Esophagus muscularis mucosa (tissue), 4 donors: ENCODE measurements around the gene ACER3.
A peak's percentile ranks its signal among the peaks of the same experiment; 100 is the strongest.

ENCODE experiments used
- EP300 ChIP-seq: sonication (generic); formaldehyde crosslinking; IDR thresholded peaks from one replicate; pipeline ENCODE4 v1.6.1; 2017; ENCODE audit warnings: antibody characterized with exemption
- POLR2AphosphoS5 ChIP-seq, 2 donors: sonication (generic); formaldehyde crosslinking; IDR thresholded peaks; one replicate each; pipeline ENCODE4 v1.6.1; 2017; ENCODE audit warnings: antibody characterized with exemption in 2 of 2
- TF ChIP-seq, protein P1 (sequence below), 3 experiments: fragments of 200-600 bp in 2 of 3; fragments of 450-650 bp in 1 of 3; sonication (generic) in 2 of 3; IDR thresholded peaks; one replicate each; pipeline ENCODE4 v1.5.1; 2017 to 2019; ENCODE audit warnings: antibody characterized with exemption in 3 of 3, mild to moderate bottlenecking in 2 of 3, moderate library complexity in 1 of 3

DNA sequence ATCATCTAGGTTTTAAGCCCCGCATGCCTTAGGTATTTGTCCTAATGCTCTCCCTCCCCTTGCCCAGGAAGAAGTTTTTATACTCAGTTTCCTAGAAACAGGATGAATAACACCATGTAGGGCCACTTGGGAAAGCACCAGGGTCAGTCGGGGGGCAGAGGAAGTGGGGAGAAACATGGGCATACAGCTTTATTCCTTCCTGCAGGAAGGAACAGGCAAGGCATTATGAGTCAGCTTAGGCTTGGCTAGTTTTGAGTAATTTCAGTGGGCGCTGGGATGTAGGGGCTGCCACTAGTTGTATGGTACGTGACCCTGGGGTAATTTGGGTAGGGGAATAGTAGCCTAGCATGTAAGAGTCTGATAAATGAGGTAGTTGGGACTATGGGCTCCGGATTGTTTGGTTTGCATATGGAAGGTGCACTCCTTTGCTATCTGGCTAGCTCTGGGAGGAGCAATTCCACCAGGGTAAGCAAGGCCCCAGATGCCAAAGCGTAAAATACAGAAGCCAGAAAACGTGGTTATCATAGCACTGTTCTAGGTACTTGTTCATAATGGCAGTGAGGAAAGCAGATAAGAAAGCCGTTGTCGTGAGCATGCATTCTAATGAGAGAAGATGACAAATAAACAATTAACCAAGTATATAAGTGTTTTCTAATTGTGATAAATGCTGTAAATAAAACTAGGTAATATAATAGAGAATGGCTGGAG is 24.8 kb downstream of the ACER3 start:
- TF ChIP-seq POLR2AphosphoS5 (IDR thresholded peaks at IDR 0.05) = peak in 1 of 2 donors; percentile 13
- TF ChIP-seq, protein P1, sequence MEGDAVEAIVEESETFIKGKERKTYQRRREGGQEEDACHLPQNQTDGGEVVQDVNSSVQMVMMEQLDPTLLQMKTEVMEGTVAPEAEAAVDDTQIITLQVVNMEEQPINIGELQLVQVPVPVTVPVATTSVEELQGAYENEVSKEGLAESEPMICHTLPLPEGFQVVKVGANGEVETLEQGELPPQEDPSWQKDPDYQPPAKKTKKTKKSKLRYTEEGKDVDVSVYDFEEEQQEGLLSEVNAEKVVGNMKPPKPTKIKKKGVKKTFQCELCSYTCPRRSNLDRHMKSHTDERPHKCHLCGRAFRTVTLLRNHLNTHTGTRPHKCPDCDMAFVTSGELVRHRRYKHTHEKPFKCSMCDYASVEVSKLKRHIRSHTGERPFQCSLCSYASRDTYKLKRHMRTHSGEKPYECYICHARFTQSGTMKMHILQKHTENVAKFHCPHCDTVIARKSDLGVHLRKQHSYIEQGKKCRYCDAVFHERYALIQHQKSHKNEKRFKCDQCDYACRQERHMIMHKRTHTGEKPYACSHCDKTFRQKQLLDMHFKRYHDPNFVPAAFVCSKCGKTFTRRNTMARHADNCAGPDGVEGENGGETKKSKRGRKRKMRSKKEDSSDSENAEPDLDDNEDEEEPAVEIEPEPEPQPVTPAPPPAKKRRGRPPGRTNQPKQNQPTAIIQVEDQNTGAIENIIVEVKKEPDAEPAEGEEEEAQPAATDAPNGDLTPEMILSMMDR (IDR thresholded peaks at IDR 0.05) = no peak
- no peak for TF ChIP-seq EP300
